Measurements from ENCODE around the gene RAET1L. TPM values are rescaled to one million over a fixed set of nuclear protein-coding genes. Genes with fewer than 3 reads are reported as not detected.
A peak's percentile ranks its signal among the peaks of the same experiment; 100 is the strongest.
"Not testable (repeated sequence)": the region's sequence is repeated elsewhere in the genome, so short reads cannot be mapped to it uniquely, and the experiment has no call there.

The RAET1L gene, protein sequence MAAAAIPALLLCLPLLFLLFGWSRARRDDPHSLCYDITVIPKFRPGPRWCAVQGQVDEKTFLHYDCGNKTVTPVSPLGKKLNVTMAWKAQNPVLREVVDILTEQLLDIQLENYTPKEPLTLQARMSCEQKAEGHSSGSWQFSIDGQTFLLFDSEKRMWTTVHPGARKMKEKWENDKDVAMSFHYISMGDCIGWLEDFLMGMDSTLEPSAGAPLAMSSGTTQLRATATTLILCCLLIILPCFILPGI
- total RNA-seq (2014; rRNA removed; shearing (Covaris generic); ENCODE audit: low replicate concordance): 1.4 TPM in 1 of 2 replicates, not detected in the other

DNA sequence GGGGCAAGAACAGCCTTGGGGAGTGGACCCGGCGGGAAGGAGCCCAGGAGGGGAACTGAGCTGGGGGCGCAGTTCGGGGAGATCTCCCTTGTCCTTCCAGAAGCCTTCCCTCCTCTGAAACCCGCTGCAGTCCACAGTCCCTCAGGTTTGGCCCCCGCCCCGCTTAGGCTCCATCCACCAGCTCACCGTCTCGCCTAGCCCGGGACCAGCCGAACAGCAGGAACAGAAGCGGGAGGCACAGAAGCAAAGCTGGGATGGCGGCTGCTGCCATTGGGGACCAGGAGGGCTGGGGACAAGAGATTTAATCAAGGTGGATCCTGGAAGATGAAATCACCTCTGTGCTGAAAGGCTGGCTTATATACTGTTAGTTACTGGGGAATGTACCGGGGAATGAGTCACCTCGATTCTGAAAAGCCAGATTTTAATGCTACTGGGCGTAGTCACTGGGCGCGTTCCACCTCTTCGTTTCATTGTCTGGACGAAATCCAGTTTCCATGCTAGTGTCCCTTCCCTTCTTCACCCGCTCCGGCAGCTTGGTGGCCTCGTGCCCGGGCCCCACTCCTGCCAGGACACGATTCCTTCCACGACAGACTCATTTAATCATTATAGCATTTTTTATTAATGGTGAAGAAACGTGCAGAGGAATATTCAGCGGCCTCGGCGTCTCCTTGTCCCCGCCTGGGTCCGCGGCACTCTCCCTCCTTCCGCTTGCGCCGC is at the start of gene RAET1L:
Gene RAET1L, minus strand, starts transcription at position 332 of the 717 bp plus-strand sequence. Its CDS starts 61 bp downstream, at position 271.
- H3K27me3 ChIP-seq: no peaks in the 10 kb centered on the region
- peak within 1 kb of the TSS; percentile 39 for H3K4me3 ChIP-seq
- no peaks in the 10 kb centered on the region for H3K36me3 ChIP-seq
- no peaks in the 10 kb centered on the region for H3K9me3 ChIP-seq
- DNase-seq: peak; percentile 70

DNA sequence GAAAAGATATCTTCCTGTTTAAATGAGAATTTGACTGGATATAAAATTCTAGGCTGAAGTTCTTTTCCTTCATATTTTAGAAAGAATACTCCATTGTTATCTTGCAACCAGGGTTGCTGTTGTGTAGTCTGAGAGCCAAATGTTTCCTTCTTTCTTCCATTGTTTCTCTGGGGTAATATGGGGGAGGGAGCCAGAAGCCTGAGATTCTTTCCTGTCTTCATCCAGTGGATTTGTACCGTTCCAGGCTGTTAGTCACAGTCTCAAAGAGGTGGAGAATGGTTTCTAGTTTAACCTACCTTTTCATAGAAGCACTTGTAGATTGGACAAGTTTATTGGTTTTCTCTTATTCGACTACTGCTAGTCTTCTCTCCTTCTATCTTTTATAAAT is 49.7 kb upstream of the RAET1L start:
- no peaks in the 10 kb centered on the region for H3K36me3 ChIP-seq
- no peaks in the 10 kb centered on the region for H3K9me3 ChIP-seq
- H3K27me3 ChIP-seq: no peaks in the 10 kb centered on the region
- H3K4me3 ChIP-seq: no peak overlapping the region
- no peak for DNase-seq

DNA sequence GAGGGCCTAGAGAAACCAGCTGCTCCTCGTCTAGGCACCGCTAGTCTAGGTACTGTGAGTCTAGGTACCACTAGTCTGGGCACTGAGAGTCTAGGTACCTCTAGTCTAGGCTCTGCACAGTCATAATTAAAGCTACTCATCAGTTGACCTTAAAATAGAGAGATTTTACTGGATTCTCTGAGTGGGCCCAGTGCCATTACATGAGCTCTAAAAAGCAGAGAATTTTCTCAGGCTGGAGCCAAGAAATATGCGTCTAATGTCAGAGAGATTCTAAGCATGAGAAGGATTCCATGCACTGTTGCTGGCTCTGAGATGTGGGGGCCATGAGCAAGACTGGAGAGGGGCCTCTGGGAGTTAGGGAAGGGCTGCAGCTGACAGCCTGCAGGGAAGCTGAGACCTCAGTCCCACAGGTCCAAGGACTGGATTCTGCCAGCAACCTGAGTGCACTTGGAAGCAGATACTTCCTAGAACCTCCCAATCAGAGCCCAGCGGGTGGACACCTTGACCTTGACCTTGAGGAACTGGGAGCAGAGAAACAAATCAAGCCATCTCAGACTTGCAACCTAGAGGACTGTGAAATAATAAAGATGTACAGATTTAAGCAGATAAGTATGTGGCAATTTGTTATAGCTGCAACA is 49.2 kb upstream of the RAET1L start:
- not testable (repeated sequence) for H3K36me3 ChIP-seq, H3K9me3 ChIP-seq, DNase-seq, H3K27me3 ChIP-seq, H3K4me3 ChIP-seq

DNA sequence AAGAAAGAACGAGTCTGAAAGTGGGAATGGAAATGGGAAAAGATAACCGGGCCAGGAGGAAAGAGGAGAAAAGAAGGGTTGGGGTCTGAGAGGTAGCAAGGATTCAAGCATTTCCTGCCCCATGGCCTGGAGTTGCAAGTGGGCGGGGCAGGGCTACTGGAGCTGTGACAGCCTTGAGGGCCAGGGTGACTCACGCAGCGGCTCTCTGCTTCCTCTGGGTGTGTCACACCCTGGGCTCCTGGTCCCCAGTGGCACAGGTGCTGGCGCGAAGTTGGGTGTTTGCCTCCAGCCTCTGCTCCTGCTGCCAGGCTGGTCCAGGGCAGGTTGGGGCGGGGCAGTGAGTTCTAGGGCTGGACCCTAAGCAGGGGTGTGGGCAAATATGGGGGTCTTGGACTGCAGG is 46.9 kb upstream of the RAET1L start:
- DNase-seq: peak; percentile 84
- Histone ChIP-seq H3K27me3 (no peaks in the 10 kb centered on the region), H3K4me3 (no peak overlapping the region), H3K36me3 (no peaks in the 10 kb centered on the region), H3K9me3 (no peaks in the 10 kb centered on the region)

DNA sequence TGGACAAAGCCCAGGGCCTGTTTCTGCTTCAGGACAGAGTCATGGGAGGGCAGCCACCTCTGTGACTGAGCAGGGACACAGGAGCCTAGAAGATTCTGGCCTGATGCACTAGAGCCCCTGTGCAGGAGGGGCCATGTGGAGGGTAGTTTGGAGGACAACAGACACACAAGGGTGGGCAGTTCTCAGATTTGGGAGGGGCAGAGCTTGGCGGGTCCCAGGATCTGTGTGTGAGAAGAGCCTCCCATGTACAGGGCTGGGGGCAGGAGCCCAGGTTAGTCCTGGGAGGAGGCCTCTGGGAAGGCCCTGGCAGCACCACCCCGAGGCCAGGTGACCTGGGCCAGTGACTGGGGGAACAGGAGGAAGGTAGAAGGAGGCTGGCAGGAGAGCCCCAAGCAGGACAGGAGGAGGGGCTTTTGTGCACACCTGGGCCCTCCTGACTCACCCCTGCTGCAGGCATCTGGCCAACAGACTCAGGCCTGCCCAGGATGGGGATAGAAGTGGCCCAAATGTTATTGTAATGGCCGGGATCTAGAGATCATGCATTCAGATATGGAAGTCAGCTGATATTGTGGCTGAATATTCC is 45.0 kb upstream of the RAET1L start:
- no peaks in the 10 kb centered on the region for H3K27me3 ChIP-seq
- H3K4me3 ChIP-seq: no peak overlapping the region
- no peaks in the 10 kb centered on the region for H3K9me3 ChIP-seq
- H3K36me3 ChIP-seq: no peaks in the 10 kb centered on the region
- DNase-seq: no peak

DNA sequence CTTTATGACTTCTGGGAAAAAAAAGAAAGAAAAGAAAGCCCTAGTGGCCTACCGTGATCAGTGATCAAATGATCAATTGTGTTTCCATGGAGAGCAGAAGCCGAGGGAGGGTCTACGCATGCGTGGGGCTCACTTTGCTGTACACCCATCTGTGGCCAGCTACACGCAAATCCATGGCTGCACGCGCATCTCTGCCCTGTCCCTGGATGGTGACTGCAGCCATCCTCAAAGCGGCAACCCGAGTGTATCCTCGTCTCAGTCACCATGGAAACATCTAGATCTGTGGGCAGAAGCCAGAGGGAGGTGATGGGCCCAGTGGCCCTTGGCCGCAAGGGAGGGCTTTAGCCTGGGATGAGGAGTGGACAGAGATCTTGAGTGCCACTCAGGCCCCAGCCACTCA is 44.4 kb upstream of the RAET1L start:
- H3K4me3 ChIP-seq: no peak overlapping the region
- no peaks in the 10 kb centered on the region for H3K9me3 ChIP-seq
- H3K36me3 ChIP-seq: no peaks in the 10 kb centered on the region
- H3K27me3 ChIP-seq: no peaks in the 10 kb centered on the region
- DNase-seq: no peak

DNA sequence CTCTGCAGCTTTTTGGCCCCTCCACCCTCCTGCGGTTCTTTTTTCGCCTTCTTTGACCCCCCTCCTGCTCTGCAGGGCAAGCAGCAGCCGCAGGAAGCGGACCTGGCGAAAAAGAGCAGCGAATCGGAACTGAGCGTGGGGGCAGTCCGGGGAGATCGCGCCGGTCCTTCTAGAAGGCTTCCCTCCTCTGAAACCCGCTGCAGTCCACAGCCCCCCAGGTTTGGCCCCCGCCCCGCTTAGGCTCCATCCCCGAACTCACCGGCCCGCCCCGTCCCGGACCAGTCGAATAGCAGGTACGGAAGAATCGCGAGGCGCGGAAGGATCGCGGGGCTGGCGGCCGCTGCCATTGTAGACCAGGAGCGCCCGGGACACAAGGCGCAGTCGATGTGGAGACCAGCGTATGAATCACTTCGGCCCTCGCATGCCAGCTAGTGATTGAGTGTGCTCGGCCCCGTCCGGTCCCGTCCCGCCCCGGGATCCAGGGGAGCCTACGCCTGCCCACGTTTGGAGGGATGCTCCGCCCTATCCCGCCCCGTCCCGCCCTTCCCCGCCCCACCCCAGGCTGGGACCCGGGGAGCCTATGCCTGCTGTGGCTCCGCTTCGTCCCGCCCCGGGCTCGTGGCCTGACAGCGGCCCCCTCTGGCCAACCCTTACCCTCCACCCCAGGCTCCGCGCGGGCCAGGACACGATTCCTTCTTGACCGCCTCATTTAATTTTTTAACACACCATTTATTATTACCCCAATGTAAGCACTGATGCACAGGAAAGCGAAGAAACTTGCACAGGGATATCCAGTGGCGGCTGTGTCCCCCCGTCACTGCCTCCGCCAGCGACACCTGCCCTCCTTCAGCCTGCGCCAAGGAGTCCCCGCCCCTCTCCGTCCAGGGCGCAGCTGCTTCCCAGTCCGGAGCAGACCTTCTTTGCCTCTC is 43.7 kb upstream of the RAET1L start, which contains the start of gene ULBP3:
Gene ULBP3, minus strand, starts transcription at position 402 of the 929 bp plus-strand sequence. Its CDS starts 55 bp downstream, at position 347.
- peak; percentile 98 for DNase-seq
- no peaks in the 10 kb centered on the region for H3K27me3 ChIP-seq
- H3K9me3 ChIP-seq: no peaks in the 10 kb centered on the region
- H3K36me3 ChIP-seq: no peaks in the 10 kb centered on the region
- H3K4me3 ChIP-seq: peak within 1 kb of the TSS; percentile 74

DNA sequence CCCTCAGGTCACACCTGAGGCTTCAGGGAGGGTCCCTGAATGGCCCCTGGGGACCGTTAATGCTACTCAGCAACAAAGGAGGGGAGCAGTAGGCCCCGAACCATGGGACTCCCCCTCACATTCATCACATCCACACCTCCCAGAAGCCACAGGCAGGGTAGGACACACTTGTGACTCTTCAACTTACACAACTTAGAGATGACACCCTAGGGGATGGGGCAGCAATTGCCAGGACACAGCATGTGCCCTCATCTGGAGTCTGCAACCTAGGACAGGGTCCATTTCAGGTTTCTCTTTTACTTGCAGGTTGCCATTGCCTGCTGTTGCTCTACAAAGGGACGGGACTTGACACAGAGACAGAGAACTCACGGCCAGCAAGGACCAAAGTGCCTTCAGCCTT is 42.8 kb upstream of the RAET1L start:
- H3K4me3 ChIP-seq: peak overlapping the region; percentile 74
- no peaks in the 10 kb centered on the region for H3K27me3 ChIP-seq
- no peaks in the 10 kb centered on the region for H3K9me3 ChIP-seq
- no peak for DNase-seq
- H3K36me3 ChIP-seq: no peaks in the 10 kb centered on the region

DNA sequence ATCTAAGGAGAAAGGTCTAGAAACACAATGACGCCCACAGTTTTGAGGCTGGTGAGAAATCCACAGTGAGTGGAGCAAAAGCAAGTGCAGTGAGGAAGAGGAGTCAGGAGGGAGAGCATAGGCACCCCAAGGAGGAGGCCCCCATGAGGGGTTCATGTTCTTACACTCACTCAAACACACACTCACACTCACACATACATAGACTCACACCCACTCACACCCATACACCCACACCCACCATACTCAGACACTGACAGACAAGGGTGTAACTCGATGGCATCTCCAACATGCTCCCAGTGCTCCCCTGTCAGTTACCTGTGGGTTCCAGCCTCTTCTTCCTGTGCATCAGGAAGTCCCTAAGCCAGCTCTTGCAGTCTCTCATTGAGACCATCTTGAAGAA is 39.8 kb upstream of the RAET1L start:
- Histone ChIP-seq H3K36me3 (no peaks in the 10 kb centered on the region), H3K27me3 (no peaks in the 10 kb centered on the region), H3K9me3 (no peaks in the 10 kb centered on the region), H3K4me3 (no peak overlapping the region)
- no peak for DNase-seq

DNA sequence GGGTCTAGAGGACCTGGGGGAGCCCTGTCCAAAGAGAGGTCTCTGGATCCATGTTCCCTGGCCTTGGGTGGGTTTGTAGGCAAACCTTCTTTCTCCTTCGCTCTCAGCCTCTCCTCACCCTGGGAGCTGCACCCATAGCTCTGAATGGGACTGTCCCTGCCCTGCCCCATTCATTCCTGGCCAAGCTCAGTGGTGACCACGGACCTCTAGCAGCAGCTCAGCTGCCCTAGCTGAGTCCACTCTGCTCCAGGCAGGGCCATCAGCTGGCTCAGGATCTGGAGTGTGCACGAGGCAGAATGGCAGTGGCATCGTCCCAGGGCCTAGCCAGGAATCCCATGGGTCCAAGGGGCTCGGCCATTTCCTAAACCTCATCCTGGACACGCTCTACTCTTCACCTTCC is 38.3 kb upstream of the RAET1L start:
- Histone ChIP-seq H3K4me3 (no peak overlapping the region), H3K9me3 (no peaks in the 10 kb centered on the region), H3K27me3 (no peaks in the 10 kb centered on the region), H3K36me3 (no peaks in the 10 kb centered on the region)
- DNase-seq: no peak

DNA sequence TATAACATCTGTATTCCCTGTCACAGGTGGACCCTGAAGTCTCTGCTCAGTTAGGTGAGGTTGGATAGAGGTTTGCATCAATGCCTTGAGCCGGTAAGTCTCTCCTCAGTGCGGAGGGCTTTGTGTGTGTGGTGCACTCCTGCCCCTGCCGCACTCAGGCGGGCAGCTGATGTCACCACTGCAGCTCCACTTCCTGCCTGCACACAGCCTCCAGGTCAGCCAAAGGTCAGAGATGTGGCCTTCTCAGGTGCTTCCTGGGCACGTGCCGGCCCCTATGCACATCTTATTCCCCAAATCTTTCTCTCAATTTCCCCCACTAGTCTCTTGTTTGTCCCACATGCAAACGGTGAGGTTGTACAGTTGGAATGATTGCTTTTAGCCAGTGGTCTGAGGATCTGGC is 34.6 kb upstream of the RAET1L start:
- H3K9me3 ChIP-seq, DNase-seq, H3K4me3 ChIP-seq, H3K27me3 ChIP-seq, H3K36me3 ChIP-seq: not testable (repeated sequence)

DNA sequence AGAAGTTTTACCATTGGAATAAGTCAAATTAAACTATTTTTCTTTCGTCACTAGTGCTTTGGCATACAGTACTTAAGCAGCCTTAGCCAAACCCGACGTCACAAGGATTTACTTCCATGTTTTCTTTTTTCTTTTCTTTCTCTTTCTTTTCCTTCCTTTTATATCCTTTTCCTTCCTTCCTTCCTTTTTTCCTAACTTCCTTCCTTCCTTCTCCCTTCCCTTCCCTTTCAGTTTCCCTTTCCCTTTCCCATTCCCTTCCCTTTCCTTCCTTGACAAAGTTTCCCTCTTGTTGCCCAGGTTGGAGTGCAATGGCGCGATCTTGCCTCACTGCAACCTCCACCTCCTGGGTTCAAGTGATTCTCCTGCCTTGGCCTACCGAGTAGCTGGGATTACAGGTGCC is 33.7 kb upstream of the RAET1L start:
- no peak for DNase-seq
- Histone ChIP-seq H3K4me3 (no peak overlapping the region), H3K36me3 (no peaks in the 10 kb centered on the region), H3K9me3 (no peaks in the 10 kb centered on the region), H3K27me3 (no peaks in the 10 kb centered on the region)

DNA sequence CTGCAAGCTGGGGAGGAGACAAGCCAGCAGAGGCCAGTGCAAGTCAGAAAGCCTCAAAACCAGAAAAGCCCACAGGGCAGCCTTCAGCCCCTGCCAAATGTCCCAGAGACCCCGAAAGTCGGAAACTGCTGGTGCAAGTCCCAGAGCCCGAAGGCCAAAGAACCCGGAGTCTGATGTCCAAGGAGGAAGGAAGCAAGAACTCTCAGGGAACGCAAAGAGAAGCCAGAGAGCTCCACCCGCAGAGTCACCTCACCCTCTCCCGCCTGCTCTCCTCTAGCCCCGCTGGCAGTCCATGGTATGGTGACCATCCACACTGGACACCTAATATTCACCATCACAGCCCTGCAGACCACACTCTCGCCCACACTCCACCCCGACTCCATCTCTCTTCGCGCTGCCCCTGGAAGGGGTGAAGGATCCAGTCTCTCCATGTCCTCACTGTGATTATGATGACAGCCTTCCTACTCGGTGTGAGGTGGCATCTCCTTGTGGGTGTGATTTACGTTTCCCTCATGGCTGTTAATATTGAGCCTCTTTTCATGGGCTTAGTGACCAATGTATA is 33.0 kb upstream of the RAET1L start:
- no peak for DNase-seq
- no peaks in the 10 kb centered on the region for H3K27me3 ChIP-seq

DNA sequence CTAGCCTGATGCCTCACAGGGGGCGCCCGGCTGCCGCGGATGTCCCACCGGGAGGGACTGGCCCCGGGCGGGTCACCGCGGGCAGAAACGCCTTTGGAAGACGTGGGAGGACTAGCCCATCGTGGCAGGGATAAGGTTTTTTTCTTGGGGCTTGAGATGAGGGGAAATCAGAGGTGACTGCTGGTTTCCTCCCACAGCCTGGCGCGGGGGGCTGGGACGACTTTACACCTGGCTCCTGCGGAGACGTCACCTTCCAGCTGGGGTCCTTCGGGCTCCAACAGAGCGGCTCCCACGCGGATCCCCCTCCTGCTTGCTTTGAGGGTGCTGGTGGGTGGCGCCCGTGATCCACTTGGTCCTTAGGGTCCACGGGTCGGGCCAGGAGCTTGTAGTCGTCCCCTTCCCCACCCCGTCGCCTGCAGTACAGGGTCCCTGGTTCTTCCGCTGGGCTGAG is 32.2 kb upstream of the RAET1L start:
- Histone ChIP-seq H3K36me3 (no peaks in the 10 kb centered on the region), H3K4me3 (no peak overlapping the region), H3K9me3 (no peaks in the 10 kb centered on the region), H3K27me3 (0 out of 2 replicates have a peak, but pooled peaks cover 6% of the 10 kb centered on the region)
- DNase-seq: no peak

More for the DNA sequence above, 33.0 kb upstream of the RAET1L start:
- Histone ChIP-seq H3K36me3 (no peaks in the 10 kb centered on the region), H3K9me3 (no peaks in the 10 kb centered on the region), H3K4me3 (no peak overlapping the region)

DNA sequence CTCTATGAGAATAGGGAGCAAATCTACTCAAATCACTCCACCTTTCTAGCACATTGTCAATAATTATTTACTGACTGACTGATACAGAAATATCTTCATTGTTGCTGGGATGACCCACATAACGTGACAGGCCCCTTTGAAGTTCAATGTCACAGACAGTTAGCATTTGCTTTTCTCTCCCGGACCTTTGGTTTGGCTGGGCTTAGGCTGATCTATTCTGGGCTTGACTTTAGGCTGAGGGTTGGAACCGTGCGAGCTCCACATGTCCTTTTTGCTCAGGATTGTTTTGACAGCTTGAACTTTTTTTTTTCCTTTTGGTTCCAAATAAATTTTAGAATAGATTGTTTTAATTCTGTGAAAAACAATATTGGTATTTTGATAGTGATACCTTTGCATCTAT is 31.6 kb upstream of the RAET1L start:
- H3K4me3 ChIP-seq: no peak overlapping the region
- no peak for DNase-seq

DNA sequence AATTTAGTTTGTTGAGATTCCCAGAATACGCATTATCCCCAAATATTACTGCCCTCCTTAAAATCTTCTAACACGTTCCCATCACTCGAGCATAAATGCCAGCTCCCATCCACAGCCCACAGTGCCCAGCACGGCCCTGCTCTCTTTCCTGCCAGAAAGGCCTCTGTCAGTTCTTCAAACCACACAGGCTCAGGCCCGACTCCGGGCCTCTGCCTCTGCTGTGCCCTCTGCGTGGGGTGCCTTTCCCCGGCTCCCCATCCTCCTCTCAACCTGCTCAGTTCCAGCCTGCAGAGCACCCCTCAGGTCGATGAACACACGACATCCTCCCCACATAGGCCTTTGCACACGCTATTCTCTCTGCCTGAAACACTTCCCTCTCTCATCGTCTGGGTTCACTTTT is 30.8 kb upstream of the RAET1L start:
- DNase-seq: no peak
- Histone ChIP-seq H3K4me3 (no peak overlapping the region), H3K36me3 (no peaks in the 10 kb centered on the region), H3K9me3 (no peaks in the 10 kb centered on the region), H3K27me3 (0 out of 2 replicates have a peak, but pooled peaks cover 6% of the 10 kb centered on the region)

More for the DNA sequence above, 31.6 kb upstream of the RAET1L start:
- Histone ChIP-seq H3K27me3 (0 out of 2 replicates have a peak, but pooled peaks cover 6% of the 10 kb centered on the region), H3K36me3 (no peaks in the 10 kb centered on the region), H3K9me3 (no peaks in the 10 kb centered on the region)

All from MG63 (cell line).